Muscle layer of colon (tissue), 2 donors: ENCODE data around the gene SNRNP35.
"Not testable (repeated sequence)": the region's sequence is repeated elsewhere in the genome, so short reads cannot be mapped to it uniquely, and the experiment has no call there.

Experiments used
- H3K27ac ChIP-seq: one replicate; pipeline ENCODE4 v1.7.0; 2013; ENCODE audit warnings: low read depth, mild to moderate bottlenecking, low read length, moderate library complexity
- H3K27me3 ChIP-seq, 2 donors: one replicate each; pipeline ENCODE4 v1.7.0; 2013; ENCODE audit warnings: low read length in 2 of 2, mild to moderate bottlenecking in 2 of 2; ENCODE audit not compliant: insufficient read depth in 2 of 2, control insufficient read depth in 1 of 2
- H3K36me3 ChIP-seq: one replicate; pipeline ENCODE4 v1.7.0; 2013; ENCODE audit warnings: mild to moderate bottlenecking, low read length; ENCODE audit not compliant: insufficient read depth
- H3K4me1 ChIP-seq: one replicate; pipeline ENCODE4 v1.7.0; 2013; ENCODE audit warnings: mild to moderate bottlenecking, low read length; ENCODE audit not compliant: insufficient read depth
- H3K4me3 ChIP-seq, 2 donors: one replicate each; pipeline ENCODE4 v1.7.0; 2013; ENCODE audit warnings: low read length in 2 of 2, low read depth in 1 of 2, mild to moderate bottlenecking in 1 of 2, moderate library complexity in 1 of 2
- H3K9ac ChIP-seq: one replicate; pipeline ENCODE4 v1.7.0; 2013; ENCODE audit warnings: low read length
- H3K9me3 ChIP-seq: one replicate; pipeline ENCODE4 v1.7.0; 2013; ENCODE audit warnings: mild to moderate bottlenecking, low read length
- donor health status: abdominal sarcoma.
- donor health status: Adenocarcinoma of cecum.

The SNRNP35 gene

DNA sequence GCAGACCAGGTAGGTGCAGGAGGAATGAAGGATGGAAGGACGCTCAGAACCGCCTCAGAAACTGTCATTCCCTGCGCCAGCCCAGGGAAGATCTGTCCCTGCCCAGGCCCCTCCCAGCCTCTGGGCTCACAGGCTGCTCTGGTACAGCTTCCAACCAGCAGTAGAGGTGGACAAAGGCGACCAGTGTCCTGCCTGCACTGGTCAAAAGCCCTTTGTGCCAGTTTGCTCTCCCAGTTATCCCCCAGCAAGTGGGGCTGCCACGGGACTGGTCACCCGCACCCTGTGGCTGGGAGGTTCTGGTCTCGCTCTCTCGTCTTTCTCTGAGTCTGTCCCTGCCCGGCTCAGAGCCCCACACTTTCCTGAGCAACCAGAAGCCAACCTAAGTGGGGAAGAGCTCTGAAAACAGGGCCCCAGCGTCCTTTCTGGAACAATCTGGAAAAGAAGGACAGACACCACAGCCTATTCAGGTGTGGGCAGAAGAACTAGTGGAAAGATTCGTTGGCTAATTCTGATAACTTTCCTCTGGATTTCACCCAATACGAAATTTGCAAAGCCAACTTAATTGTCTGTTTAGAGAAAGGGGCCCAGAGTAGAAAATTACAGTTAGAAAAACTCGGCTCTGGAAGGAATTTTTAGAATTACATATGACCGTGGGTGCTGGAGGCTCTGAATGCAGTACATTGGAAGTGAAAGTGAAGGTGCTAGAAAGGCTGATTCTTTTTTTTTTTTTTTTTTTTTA lies 21.7 kb downstream of the SNRNP35 start:
- no peak overlapping the region for H3K4me3 ChIP-seq
- H3K36me3 ChIP-seq, result peaks cover 45% of the 10 kb centered on the region
- no peak overlapping the region for H3K9ac ChIP-seq
- H3K9me3 ChIP-seq, result no peaks in the 10 kb centered on the region
- no peaks in the 10 kb centered on the region for H3K27me3 ChIP-seq
- no peak overlapping the region for H3K27ac ChIP-seq
- H3K4me1 ChIP-seq, result no peaks in the 10 kb centered on the region

- H3K27me3 ChIP-seq, H3K4me3 ChIP-seq, H3K9me3 ChIP-seq, H3K9ac ChIP-seq, H3K27ac ChIP-seq, H3K4me1 ChIP-seq: not testable (repeated sequence)
- peaks cover 39% of the 10 kb centered on the region for H3K36me3 ChIP-seq
Observed at GRCh38 chr12:123481251-123481650, 23.3 kb downstream of the SNRNP35 start.

DNA sequence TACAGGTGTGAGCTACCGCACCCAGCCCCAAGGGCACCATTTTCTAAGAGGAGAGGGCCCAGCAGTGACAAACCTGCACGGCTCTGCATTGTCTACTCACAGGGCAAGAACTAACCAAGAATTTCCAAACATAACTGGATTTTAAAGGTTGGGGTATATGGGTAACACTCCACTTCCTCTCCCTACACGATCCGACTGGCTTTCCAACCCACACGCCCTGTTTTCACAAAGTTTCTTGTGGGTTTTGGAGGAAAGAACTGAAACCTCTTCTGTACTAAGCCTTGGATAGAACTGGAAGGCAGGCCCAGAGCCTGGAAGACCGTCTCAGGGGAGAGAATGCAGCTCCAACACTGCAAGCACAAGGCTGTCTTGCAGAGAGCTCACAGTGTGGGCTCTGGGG lies 24.9 kb downstream of the SNRNP35 start:
- Histone ChIP-seq H3K27me3 (no peaks in the 10 kb centered on the region), H3K4me3 (no peak overlapping the region), H3K4me1 (no peaks in the 10 kb centered on the region), H3K9me3 (no peaks in the 10 kb centered on the region), H3K27ac (no peak overlapping the region), H3K9ac (no peak overlapping the region), H3K36me3 (peaks cover 34% of the 10 kb centered on the region)

GRCh38 chr12:123483602-123484248 lies 25.8 kb downstream of the SNRNP35 start:
- H3K27me3 ChIP-seq, result no peaks in the 10 kb centered on the region
- peaks cover 32% of the 10 kb centered on the region for H3K36me3 ChIP-seq
- H3K4me1 ChIP-seq, result no peaks in the 10 kb centered on the region
- H3K4me3 ChIP-seq, result no peak overlapping the region
- H3K9me3 ChIP-seq, result no peaks in the 10 kb centered on the region
- no peak overlapping the region for H3K9ac ChIP-seq
- H3K27ac ChIP-seq, result no peak overlapping the region

- Histone ChIP-seq H3K9ac (no peak overlapping the region), H3K36me3 (peaks cover 20% of the 10 kb centered on the region)
Observed at GRCh38 chr12:123485756-123486155, 27.8 kb downstream of the SNRNP35 start.

DNA sequence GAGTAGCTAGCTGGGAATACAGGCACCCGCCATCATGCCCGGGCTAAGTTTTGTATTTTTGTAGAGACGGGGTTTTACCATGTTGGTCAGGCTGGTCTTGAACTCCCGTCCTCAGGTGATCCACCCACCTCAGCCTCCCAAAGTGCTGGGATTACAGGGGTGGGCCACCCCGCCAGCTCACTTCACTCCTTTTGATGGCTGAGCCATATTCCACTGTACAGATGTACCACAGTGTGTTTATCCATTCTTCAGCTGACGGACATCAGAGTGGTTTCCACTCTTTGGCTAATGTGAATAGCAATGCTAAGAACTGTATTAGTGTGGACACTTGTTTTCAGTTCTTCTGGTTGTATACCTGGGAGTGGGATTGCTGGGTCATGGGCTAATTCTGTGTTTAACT lies 29.5 kb downstream of the SNRNP35 start:
- Histone ChIP-seq H3K4me3 (no peak overlapping the region), H3K36me3 (peaks cover 20% of the 10 kb centered on the region), H3K4me1 (no peaks in the 10 kb centered on the region), H3K27me3 (no peaks in the 10 kb centered on the region), H3K9ac (no peak overlapping the region), H3K27ac (no peak overlapping the region), H3K9me3 (no peaks in the 10 kb centered on the region)

More at GRCh38 chr12:123485756-123486155, 27.8 kb downstream of the SNRNP35 start:
- H3K9me3 ChIP-seq, result no peaks in the 10 kb centered on the region
- H3K4me1 ChIP-seq, result no peaks in the 10 kb centered on the region
- no peak overlapping the region for H3K4me3 ChIP-seq
- H3K27ac ChIP-seq, result no peak overlapping the region
- H3K27me3 ChIP-seq, result no peaks in the 10 kb centered on the region

GRCh38 chr12:123488539-123489230 lies 30.7 kb downstream of the SNRNP35 start:
- no peaks in the 10 kb centered on the region for H3K4me1 ChIP-seq
- no peak overlapping the region for H3K9ac ChIP-seq
- no peaks in the 10 kb centered on the region for H3K27me3 ChIP-seq
- H3K36me3 ChIP-seq, result peaks cover 9% of the 10 kb centered on the region
- no peaks in the 10 kb centered on the region for H3K9me3 ChIP-seq
- H3K27ac ChIP-seq, result no peak overlapping the region
- no peak overlapping the region for H3K4me3 ChIP-seq

GRCh38 chr12:123489580-123489979 lies 31.6 kb downstream of the SNRNP35 start:
- Histone ChIP-seq H3K4me1 (no peaks in the 10 kb centered on the region), H3K27ac (no peak overlapping the region), H3K36me3 (peaks cover 4% of the 10 kb centered on the region), H3K27me3 (no peaks in the 10 kb centered on the region), H3K4me3 (no peak overlapping the region), H3K9me3 (no peaks in the 10 kb centered on the region), H3K9ac (no peak overlapping the region)

GRCh38 chr12:123490089-123490488 lies 32.1 kb downstream of the SNRNP35 start:
- no peaks in the 10 kb centered on the region for H3K27me3 ChIP-seq
- H3K9ac ChIP-seq, result no peak overlapping the region
- H3K4me1 ChIP-seq, result no peaks in the 10 kb centered on the region
- H3K36me3 ChIP-seq, result peaks cover 4% of the 10 kb centered on the region
- H3K27ac ChIP-seq, result no peak overlapping the region
- no peaks in the 10 kb centered on the region for H3K9me3 ChIP-seq
- H3K4me3 ChIP-seq, result no peak overlapping the region

- no peak overlapping the region for H3K27ac ChIP-seq
- H3K9me3 ChIP-seq, result no peaks in the 10 kb centered on the region
- peaks cover 4% of the 10 kb centered on the region for H3K36me3 ChIP-seq
- H3K27me3 ChIP-seq, result no peaks in the 10 kb centered on the region
- no peak overlapping the region for H3K4me3 ChIP-seq
- H3K9ac ChIP-seq, result no peak overlapping the region
- H3K4me1 ChIP-seq, result no peaks in the 10 kb centered on the region
Observed at GRCh38 chr12:123491056-123491455, 33.1 kb downstream of the SNRNP35 start.

- H3K4me3 ChIP-seq, result no peak overlapping the region
- H3K9me3 ChIP-seq, result no peaks in the 10 kb centered on the region
- no peaks in the 10 kb centered on the region for H3K4me1 ChIP-seq
- no peak overlapping the region for H3K27ac ChIP-seq
- H3K9ac ChIP-seq, result no peak overlapping the region
- no peaks in the 10 kb centered on the region for H3K27me3 ChIP-seq
- H3K36me3 ChIP-seq, result peaks cover 7% of the 10 kb centered on the region
Observed at GRCh38 chr12:123491481-123491880, 33.5 kb downstream of the SNRNP35 start.
